GM23338 (cell line): ENCODE measurements around the gene OPRM1. TPM values are rescaled to one million over a fixed set of nuclear protein-coding genes. Genes with fewer than 3 reads are reported as not detected.

Source experiments
- ATAC-seq: fragments of 200-7000 bp; cut with Tn5 transposase; 3 replicates; pipeline ENCODE4 v1.9.1; 2020
- DNase-seq: peaks from one replicate; pipeline ENCODE4 v3.0.0-alpha.2; 2015; ENCODE audit warnings: low spot score
- H2AFZ ChIP-seq: fragments of 200-600 bp; sonication (generic); 2 replicates; pipeline ENCODE4 v1.8.0; 2016; ENCODE audit warnings: antibody characterized with exemption, mild to moderate bottlenecking, moderate library complexity
- H3F3A ChIP-seq: fragments of 200-600 bp; sonication (generic); replicated peaks from 2 replicates; pipeline ENCODE4 v1.8.0; 2017; ENCODE audit warnings: antibody characterized with exemption, mixed run types, low read depth
- H3K27ac ChIP-seq: fragments of 200-600 bp; sonication (generic); 2 replicates; pipeline ENCODE4 v1.6.1; 2016; ENCODE audit warnings: low read depth
- H3K27me3 ChIP-seq: fragments of 200-600 bp; sonication (generic); 2 replicates; pipeline ENCODE4 v1.8.0; 2016; ENCODE audit warnings: mild to moderate bottlenecking, mixed run types, moderate library complexity; ENCODE audit not compliant: insufficient read depth
- H3K36me3 ChIP-seq: fragments of 200-600 bp; sonication (generic); 2 replicates; pipeline ENCODE4 v1.8.0; 2016; ENCODE audit warnings: mild to moderate bottlenecking; ENCODE audit not compliant: insufficient read depth
- H3K4me1 ChIP-seq: fragments of 200-600 bp; sonication (generic); 2 replicates; pipeline ENCODE4 v1.8.0; 2016; ENCODE audit warnings: mild to moderate bottlenecking, moderate library complexity; ENCODE audit not compliant: insufficient read depth
- H3K4me2 ChIP-seq: fragments of 200-600 bp; sonication (generic); 2 replicates; pipeline ENCODE4 v1.7.1; 2017; ENCODE audit warnings: mixed run types
- H3K4me3 ChIP-seq: fragments of 200-600 bp; sonication (generic); 2 replicates; pipeline ENCODE4 v1.6.1; 2016; ENCODE audit warnings: mixed run types
- H3K79me2 ChIP-seq: fragments of 200-600 bp; sonication (generic); replicated peaks from 2 replicates; pipeline ENCODE4 v1.8.0; 2017; ENCODE audit warnings: mild to moderate bottlenecking; ENCODE audit not compliant: insufficient read depth
- H3K9me2 ChIP-seq: fragments of 200-600 bp; sonication (generic); 2 replicates; pipeline ENCODE4 v1.8.0; 2017; ENCODE audit not compliant: insufficient read depth
- H4K20me1 ChIP-seq: fragments of 200-600 bp; sonication (generic); replicated peaks from 2 replicates; pipeline ENCODE4 v1.8.0; 2017; ENCODE audit warnings: mild to moderate bottlenecking; ENCODE audit not compliant: insufficient read depth
- H3K27ac Mint-ChIP-seq: 2 replicates; pipeline ENCODE4 v1.8.0; 2020; ENCODE audit warnings: inconsistent platforms, mild to moderate bottlenecking, moderate library complexity, mixed read lengths
- H3K27me3 Mint-ChIP-seq: 3 replicates; pipeline ENCODE4 v1.8.0; 2022; ENCODE audit warnings: low read depth, mild to moderate bottlenecking, moderate library complexity, mixed read lengths, inconsistent platforms; ENCODE audit not compliant: insufficient read depth, poor library complexity
- H3K36me3 Mint-ChIP-seq: 3 replicates; pipeline ENCODE4 v1.8.0; 2021; ENCODE audit warnings: low read depth, mild to moderate bottlenecking, inconsistent platforms, moderate library complexity, mixed read lengths
- H3K4me1 Mint-ChIP-seq: 3 replicates; pipeline ENCODE4 v1.8.0; 2020; ENCODE audit warnings: mild to moderate bottlenecking, inconsistent platforms, mixed read lengths
- H3K4me3 Mint-ChIP-seq: 3 replicates; pipeline ENCODE4 v1.8.0; 2021; ENCODE audit warnings: moderate library complexity, mild to moderate bottlenecking, inconsistent platforms, mixed read lengths
- H3K9me3 Mint-ChIP-seq: 3 replicates; pipeline ENCODE4 v1.8.0; 2020; ENCODE audit warnings: moderate library complexity, mild to moderate bottlenecking, inconsistent platforms, mixed read lengths
- CREB1 ChIP-seq: fragments of 250-450 bp; sonication (Bioruptor Pico); IDR thresholded peaks from 2 replicates; pipeline ENCODE4 v1.5.0; 2020; ENCODE audit warnings: low read depth, mild to moderate bottlenecking, moderate library complexity
- CTCF ChIP-seq, 2 experiments: fragments of 200-600 bp in 1 of 2; sonication (generic) in 1 of 2; conservative IDR thresholded peaks; 2 replicates each; pipeline versions ENCODE4 v1.5.1 to v1.6.1; 2016 to 2017; ENCODE audit warnings: antibody characterized with exemption in 2 of 2, low read depth in 2 of 2, mild to moderate bottlenecking in 2 of 2, moderate library complexity in 1 of 2
- ETS1 ChIP-seq: IDR thresholded peaks from 2 replicates; pipeline ENCODE4 v1.6.1; 2016; ENCODE audit warnings: antibody characterized with exemption
- EZH2 ChIP-seq: fragments of 200-600 bp; sonication (generic); IDR thresholded peaks from one replicate; pipeline ENCODE4 v1.8.0; 2017; ENCODE audit warnings: antibody characterized with exemption, mild to moderate bottlenecking, low read depth; ENCODE audit not compliant: unreplicated experiment
- EZH2phosphoT487 ChIP-seq: fragments of 200-600 bp; sonication (generic); IDR thresholded peaks from one replicate; pipeline ENCODE4 v1.8.1; 2018; ENCODE audit warnings: antibody characterized with exemption; ENCODE audit not compliant: unreplicated experiment
- JUNB ChIP-seq: IDR thresholded peaks from one replicate; pipeline ENCODE4 v1.6.1; 2016; ENCODE audit warnings: antibody characterized with exemption; ENCODE audit not compliant: unreplicated experiment
- NANOG ChIP-seq: IDR thresholded peaks from 2 replicates; pipeline ENCODE4 v1.6.1; 2016; ENCODE audit warnings: antibody characterized with exemption, borderline replicate concordance
- POLR2AphosphoS5 ChIP-seq: IDR thresholded peaks from 2 replicates; pipeline ENCODE4 v1.6.1; 2016; ENCODE audit warnings: antibody characterized with exemption, low read depth
- REST ChIP-seq: IDR thresholded peaks from one replicate; pipeline ENCODE4 v1.6.1; 2018; ENCODE audit warnings: antibody characterized with exemption; ENCODE audit not compliant: unreplicated experiment
- STAT1 ChIP-seq: IDR thresholded peaks from one replicate; pipeline ENCODE4 v1.6.1; 2016; ENCODE audit warnings: antibody characterized with exemption; ENCODE audit not compliant: unreplicated experiment
- ZNF114 ChIP-seq: fragments of 250-450 bp; sonication (Bioruptor Pico); IDR thresholded peaks from 2 replicates; pipeline ENCODE4 v1.5.0; 2020; ENCODE audit warnings: mild to moderate bottlenecking, moderate library complexity
- ZNF331 ChIP-seq: fragments of 250-450 bp; sonication (Bioruptor Pico); IDR thresholded peaks from 2 replicates; pipeline ENCODE4 v1.5.0; 2020; ENCODE audit warnings: low read depth, mild to moderate bottlenecking, moderate library complexity
- ZNF462 ChIP-seq: fragments of 250-450 bp; sonication (Bioruptor Pico); IDR thresholded peaks from 2 replicates; pipeline ENCODE4 v1.5.0; 2020; ENCODE audit warnings: mild to moderate bottlenecking, moderate library complexity
- polyA plus RNA-seq: library from polyadenylated mRNA; unstranded; fragments of >200 nt; fragmentation: Nextera tagmentation; extraction: Ambion mirVana; gene quantifications from 2 replicates; pipeline ENCODE4 v1.2.1, GENCODE V29; 2016
- total RNA-seq: library from RNA; depleted of rRNA; stranded (reverse); fragments of >200 nt; shearing (Covaris generic); gene quantifications from 2 replicates; pipeline ENCODE4 v1.2.3, GENCODE V29; 2014

The OPRM1 gene
- total and polyA plus RNA-seq, 2 experiments from 2014 or later: 0.52 TPM; not detected in 1

- peaks cover 30% of the 10 kb centered on the region for H3K9me3 Mint-ChIP-seq
- no peak for ATAC-seq
Observed at GRCh38 chr6:154123155-154123956, 84.3 kb downstream of the OPRM1 start.

More at GRCh38 chr6:154123155-154123956, 84.3 kb downstream of the OPRM1 start:
- H3K27me3 ChIP-seq: no peaks in the 10 kb centered on the region
- H3K4me1 Mint-ChIP-seq: peaks cover 13% of the 10 kb centered on the region
- H3K27ac Mint-ChIP-seq: no peak overlapping the region
- no peaks in the 10 kb centered on the region for H4K20me1 ChIP-seq
- H2AFZ ChIP-seq: no peak overlapping the region
- 0 out of 2 replicates have a peak, but pooled peaks cover 6% of the 10 kb centered on the region for H3K9me2 ChIP-seq
- H3K36me3 Mint-ChIP-seq: peaks cover 13% of the 10 kb centered on the region; the same call in 2 of the 3 replicates
- TF ChIP-seq ETS1 (no peak), STAT1 (no peak), EZH2phosphoT487 (no peak), EZH2 (no peak), POLR2AphosphoS5 (no peak), REST (no peak), CTCF (conservative IDR thresholded peaks at IDR 0.05; ENCODE audit: low read depth in 2 of 2) (no peak), CREB1 (no peak), NANOG (no peak), JUNB (no peak), ZNF462 (CRISPR knock-in tag) (no peak), ZNF114 (no peak), ZNF331 (no peak)
- H3K4me3 Mint-ChIP-seq: no peak overlapping the region
- no peak for DNase-seq
- H3K36me3 ChIP-seq: 0 out of 2 replicates have a peak, but pooled peaks cover 4% of the 10 kb centered on the region
- peaks cover 3% of the 10 kb centered on the region for H3K27me3 Mint-ChIP-seq
- no peak overlapping the region for H3K27ac ChIP-seq
- no peaks in the 10 kb centered on the region for H3F3A ChIP-seq
- H3K4me2 ChIP-seq: no peak overlapping the region
- H3K4me1 ChIP-seq: peaks cover 6% of the 10 kb centered on the region; the same call in 1 of the 2 replicates
- H3K79me2 ChIP-seq: no peaks in the 10 kb centered on the region
- H3K4me3 ChIP-seq: no peak overlapping the region
